ENCODE data around the gene EGFL7. TPM values are rescaled to one million over a fixed set of nuclear protein-coding genes. Genes with fewer than 3 reads are reported as not detected.

EGFL7 gene
- polyA plus RNA-seq, 3 donors = 1.3 to 2.8 (median 2.2) TPM

GRCh38 chr9:136671646-136672430 is 9.1 kb downstream of the EGFL7 start:
- peaks cover 51% of the 10 kb centered on the region for H4K20me1 ChIP-seq (ENCODE audit: insufficient read depth, low read length)

DNA sequence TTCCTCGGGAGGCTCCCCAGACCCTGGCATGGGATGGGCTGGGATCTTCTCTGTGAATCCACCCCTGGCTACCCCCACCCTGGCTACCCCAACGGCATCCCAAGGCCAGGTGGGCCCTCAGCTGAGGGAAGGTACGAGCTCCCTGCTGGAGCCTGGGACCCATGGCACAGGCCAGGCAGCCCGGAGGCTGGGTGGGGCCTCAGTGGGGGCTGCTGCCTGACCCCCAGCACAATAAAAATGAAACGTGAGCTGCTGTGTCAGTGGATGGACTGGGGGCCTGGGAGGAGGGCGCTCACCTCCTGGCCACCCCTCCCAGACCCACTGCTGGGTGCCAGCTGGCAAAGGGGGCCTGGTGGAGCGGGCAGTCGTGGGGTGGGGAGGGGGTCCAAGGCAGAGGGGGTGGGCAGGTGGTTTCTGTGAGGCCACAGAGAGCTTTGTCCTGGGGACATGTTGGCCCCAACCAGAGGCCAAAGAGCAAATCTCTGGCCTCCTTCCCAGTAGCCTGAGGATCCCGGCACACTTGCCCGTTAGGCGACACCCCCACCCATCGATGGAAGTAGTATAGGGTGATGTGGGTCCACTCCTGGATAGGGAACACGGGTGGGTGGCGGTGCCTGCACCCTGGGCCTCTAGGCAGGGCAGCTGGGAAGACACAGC is 9.8 kb downstream of the EGFL7 start:
- TF ChIP-seq, protein P1, sequence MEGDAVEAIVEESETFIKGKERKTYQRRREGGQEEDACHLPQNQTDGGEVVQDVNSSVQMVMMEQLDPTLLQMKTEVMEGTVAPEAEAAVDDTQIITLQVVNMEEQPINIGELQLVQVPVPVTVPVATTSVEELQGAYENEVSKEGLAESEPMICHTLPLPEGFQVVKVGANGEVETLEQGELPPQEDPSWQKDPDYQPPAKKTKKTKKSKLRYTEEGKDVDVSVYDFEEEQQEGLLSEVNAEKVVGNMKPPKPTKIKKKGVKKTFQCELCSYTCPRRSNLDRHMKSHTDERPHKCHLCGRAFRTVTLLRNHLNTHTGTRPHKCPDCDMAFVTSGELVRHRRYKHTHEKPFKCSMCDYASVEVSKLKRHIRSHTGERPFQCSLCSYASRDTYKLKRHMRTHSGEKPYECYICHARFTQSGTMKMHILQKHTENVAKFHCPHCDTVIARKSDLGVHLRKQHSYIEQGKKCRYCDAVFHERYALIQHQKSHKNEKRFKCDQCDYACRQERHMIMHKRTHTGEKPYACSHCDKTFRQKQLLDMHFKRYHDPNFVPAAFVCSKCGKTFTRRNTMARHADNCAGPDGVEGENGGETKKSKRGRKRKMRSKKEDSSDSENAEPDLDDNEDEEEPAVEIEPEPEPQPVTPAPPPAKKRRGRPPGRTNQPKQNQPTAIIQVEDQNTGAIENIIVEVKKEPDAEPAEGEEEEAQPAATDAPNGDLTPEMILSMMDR (IDR thresholded peaks at IDR 0.05) = no peak
- Mint-ChIP-seq H3K27ac (peak overlapping the region in 2 of 7 donors; percentile 68), H3K36me3 (peaks cover 18 to 35% of the 10 kb centered on the region in 2 donors), H3K9me3 (no peaks in the 10 kb centered on the region), H3K27me3 (ENCODE audit: low read depth in 3 of 3) (peaks cover 14 to 30% (median 18%) of the 10 kb centered on the region in 3 donors), H3K4me1 (no peaks in the 10 kb centered on the region), H3K4me3 (no peak overlapping the region)
- Histone ChIP-seq H2AFZ (ENCODE audit: insufficient read depth, low read depth, low read length, poor library complexity, severe bottlenecking) (no peak overlapping the region), H3K79me2 (ENCODE audit: insufficient read depth, low read length) (peaks cover 3% of the 10 kb centered on the region), H4K20me1 (ENCODE audit: insufficient read depth, low read length) (peaks cover 58% of the 10 kb centered on the region), H3K4me1 (ENCODE audit: control insufficient read depth in 1 of 2, insufficient read depth in 2 of 2, low read length in 2 of 2) (peaks cover 0 to 4% of the 10 kb centered on the region in 2 donors), H3K36me3 (replicated peaks in 1 of 2; ENCODE audit: control insufficient read depth in 1 of 2, insufficient read depth in 2 of 2, low read length in 2 of 2) (peaks cover 40 to 47% of the 10 kb centered on the region in 2 donors), H3K9ac (ENCODE audit: insufficient read depth, low read length, poor library complexity, severe bottlenecking) (no peak overlapping the region), H3K9me3 (replicated peaks in 1 of 2; ENCODE audit: control insufficient read depth in 1 of 2, insufficient read depth in 1 of 2, low read length in 2 of 2) (no peaks in the 10 kb centered on the region), H3K27me3 (ENCODE audit: control insufficient read depth in 2 of 2, insufficient read depth in 2 of 2, low read length in 2 of 2) (peaks cover 2 to 24% of the 10 kb centered on the region in 2 donors), H3K4me3 (replicated peaks in 1 of 3; ENCODE audit: low read depth in 2 of 3, low read length in 3 of 3) (no peak overlapping the region), H3K4me2 (replicated peaks; ENCODE audit: extremely low read depth, low read length, poor library complexity, severe bottlenecking) (no peak overlapping the region), H3K27ac (ENCODE audit: low read depth in 1 of 2, low read length in 2 of 2) (no peak overlapping the region)
- WGBS (ENCODE audit: insufficient coverage) = 69% methylated on average over 5 of the region's 14 CpGs
- intact Hi-C loops (cut with micrococcal nuclease) = no loop called here
- no peak for DNase-seq

More at GRCh38 chr9:136671646-136672430, 9.1 kb downstream of the EGFL7 start:
- no peak overlapping the region for H3K4me2 ChIP-seq (replicated peaks; ENCODE audit: extremely low read depth, low read length, poor library complexity, severe bottlenecking)
- Mint-ChIP-seq H3K27me3 (ENCODE audit: low read depth in 3 of 3) (peaks cover 21 to 37% (median 25%) of the 10 kb centered on the region in 3 donors), H3K36me3 (peaks cover 13 to 30% of the 10 kb centered on the region in 2 donors), H3K27ac (no peak overlapping the region), H3K4me3 (no peak overlapping the region), H3K4me1 (no peaks in the 10 kb centered on the region), H3K9me3 (no peaks in the 10 kb centered on the region)
- 65% methylated on average over 27 of the region's 27 CpGs for WGBS (ENCODE audit: insufficient coverage)
- no peaks in the 10 kb centered on the region for H3K79me2 ChIP-seq (ENCODE audit: insufficient read depth, low read length)
- TF ChIP-seq, protein P1 (IDR thresholded peaks at IDR 0.05) = peak; percentile 94
- no peak overlapping the region for H3K9ac ChIP-seq (ENCODE audit: insufficient read depth, low read length, poor library complexity, severe bottlenecking)
- H2AFZ ChIP-seq (ENCODE audit: insufficient read depth, low read depth, low read length, poor library complexity, severe bottlenecking) = no peak overlapping the region
- H3K27me3 ChIP-seq (ENCODE audit: control insufficient read depth in 2 of 2, insufficient read depth in 2 of 2, low read length in 2 of 2) = peaks cover 8 to 31% of the 10 kb centered on the region in 2 donors
- peak in 1 of 3 donors; percentile 21 for DNase-seq
- H3K36me3 ChIP-seq (replicated peaks in 1 of 2; ENCODE audit: control insufficient read depth in 1 of 2, insufficient read depth in 2 of 2, low read length in 2 of 2) = peaks cover 35 to 41% of the 10 kb centered on the region in 2 donors
- peaks cover 0 to 4% of the 10 kb centered on the region in 2 donors for H3K4me1 ChIP-seq (ENCODE audit: control insufficient read depth in 1 of 2, insufficient read depth in 2 of 2, low read length in 2 of 2)
- no peaks in the 10 kb centered on the region for H3K9me3 ChIP-seq (replicated peaks in 1 of 2; ENCODE audit: control insufficient read depth in 1 of 2, insufficient read depth in 1 of 2, low read length in 2 of 2)
- no peak overlapping the region for H3K27ac ChIP-seq (ENCODE audit: low read depth in 1 of 2, low read length in 2 of 2)
- H3K4me3 ChIP-seq (replicated peaks in 1 of 3; ENCODE audit: low read depth in 2 of 3, low read length in 3 of 3) = no peak overlapping the region
- intact Hi-C loops (cut with micrococcal nuclease) = no loop called here
